Mesodermal cell (in vitro differentiated cells): ENCODE measurements around the gene SEMA3B.
"Not testable (repeated sequence)": the region's sequence is repeated elsewhere in the genome, so short reads cannot be mapped to it uniquely, and the experiment has no call there.

Source experiments
- H3K27ac ChIP-seq: 2 replicates; pipeline ENCODE4 v1.7.0; 2013; ENCODE audit warnings: mild to moderate bottlenecking, low read depth, low read length, moderate library complexity; ENCODE audit not compliant: severe bottlenecking
- H3K36me3 ChIP-seq: 2 replicates; pipeline ENCODE4 v1.7.1; 2013; ENCODE audit warnings: mild to moderate bottlenecking, low read length, moderate library complexity; ENCODE audit not compliant: control insufficient read depth, insufficient read depth
- H3K4me1 ChIP-seq: one replicate; pipeline ENCODE4 v1.7.1; 2013; ENCODE audit warnings: mild to moderate bottlenecking, low read length; ENCODE audit not compliant: insufficient read depth, control insufficient read depth, poor library complexity, severe bottlenecking
- H3K4me3 ChIP-seq: 2 replicates; pipeline ENCODE4 v1.7.0; 2013; ENCODE audit warnings: low read length, control low read depth, mild to moderate bottlenecking; ENCODE audit not compliant: insufficient read depth, poor library complexity, severe bottlenecking; ENCODE audit errors: extremely low read depth
- H3K9me3 ChIP-seq: 2 replicates; pipeline ENCODE4 v1.7.1; 2013; ENCODE audit warnings: mild to moderate bottlenecking, low read length, moderate library complexity; ENCODE audit not compliant: control insufficient read depth
- WGBS, 2 experiments: methylation state at CpG; one replicate each; pipeline ENCODE4 v1.1.5; 2013; ENCODE audit warnings: missing lambda C conversion rate in 2 of 2; ENCODE audit not compliant: insufficient coverage in 2 of 2; 5-methylcytosine and 5-hydroxymethylcytosine counted together

SEMA3B gene

GRCh38 chr3:50273689-50274065 lies 4.7 kb downstream of the SEMA3B start:
- no peaks in the 10 kb centered on the region for H3K9me3 ChIP-seq
- 81 to 86% methylated on average over 20 to 22 of the region's 31 CpGs for WGBS, 2 experiments
- no peak overlapping the region for H3K4me3 ChIP-seq
- no peak overlapping the region for H3K27ac ChIP-seq
- no peaks in the 10 kb centered on the region for H3K36me3 ChIP-seq
- peaks cover 36% of the 10 kb centered on the region for H3K4me1 ChIP-seq

- H3K36me3 ChIP-seq: no peaks in the 10 kb centered on the region
- no peak overlapping the region for H3K27ac ChIP-seq
- 17 to 27% methylated on average over 14 to 20 of the region's 26 CpGs for WGBS, 2 experiments
- H3K9me3 ChIP-seq: no peaks in the 10 kb centered on the region
- H3K4me3 ChIP-seq: no peak overlapping the region
- peaks cover 27% of the 10 kb centered on the region for H3K4me1 ChIP-seq
Measured at GRCh38 chr3:50274371-50275104, 5.6 kb downstream of the SEMA3B start.

GRCh38 chr3:50275141-50275995 lies 6.4 kb downstream of the SEMA3B start:
- Histone ChIP-seq H3K9me3 (no peaks in the 10 kb centered on the region), H3K4me3 (peak overlapping the region; percentile 19), H3K4me1 (peaks cover 19% of the 10 kb centered on the region), H3K27ac (no peak overlapping the region), H3K36me3 (no peaks in the 10 kb centered on the region)
- 17 to 22% methylated on average over 39 to 63 of the region's 65 CpGs for WGBS, 2 experiments

GRCh38 chr3:50275996-50276761 lies 7.2 kb downstream of the SEMA3B start:
- peaks cover 11% of the 10 kb centered on the region for H3K4me1 ChIP-seq
- no peaks in the 10 kb centered on the region for H3K9me3 ChIP-seq
- no peak overlapping the region for H3K4me3 ChIP-seq
- no peak overlapping the region for H3K27ac ChIP-seq
- H3K36me3 ChIP-seq: no peaks in the 10 kb centered on the region
- 86 to 87% methylated on average over 68 to 78 of the region's 79 CpGs for WGBS, 2 experiments

GRCh38 chr3:50276762-50277101 lies 7.8 kb downstream of the SEMA3B start:
- Histone ChIP-seq H3K4me3 (no peak overlapping the region), H3K36me3 (no peaks in the 10 kb centered on the region), H3K4me1 (peaks cover 5% of the 10 kb centered on the region), H3K9me3 (no peaks in the 10 kb centered on the region), H3K27ac (no peak overlapping the region)
- 94 to 98% methylated on average over 17 of the region's 17 CpGs for WGBS, 2 experiments

- WGBS, 2 experiments: 81 to 94% methylated on average over 3 to 4 of the region's 4 CpGs
Measured at GRCh38 chr3:50278123-50278879, 9.4 kb downstream of the SEMA3B start.

GRCh38 chr3:50278880-50279224 lies 9.9 kb downstream of the SEMA3B start, which contains the start of gene LSMEM2:
LSMEM2 (plus strand) TSS chr3:50279087; CDS start chr3:50279114, 27 bp downstream.
- no peaks in the 10 kb centered on the region for H3K36me3 ChIP-seq
- WGBS, 2 experiments: 90 to 100% methylated on average over 1 to 2 of the region's 2 CpGs
- no peak within 1 kb of the TSS for H3K27ac ChIP-seq
- no peaks in the 10 kb centered on the region for H3K9me3 ChIP-seq
- H3K4me3 ChIP-seq: no peak within 1 kb of the TSS
- H3K4me1 ChIP-seq: no peaks in the 10 kb centered on the region

More at GRCh38 chr3:50278123-50278879, 9.4 kb downstream of the SEMA3B start:
- H3K4me1 ChIP-seq: no peaks in the 10 kb centered on the region
- H3K4me3 ChIP-seq: no peak overlapping the region
- H3K36me3 ChIP-seq: no peaks in the 10 kb centered on the region
- H3K27ac ChIP-seq: no peak overlapping the region
- H3K9me3 ChIP-seq: no peaks in the 10 kb centered on the region

GRCh38 chr3:50279255-50280016 lies 10.5 kb downstream of the SEMA3B start:
- no peak overlapping the region for H3K27ac ChIP-seq
- H3K4me3 ChIP-seq: no peak overlapping the region
- 95 to 98% methylated on average over 3 of the region's 8 CpGs for WGBS, 2 experiments

GRCh38 chr3:50284121-50284520 lies 15.2 kb downstream of the SEMA3B start:
- not testable (repeated sequence) for H3K27ac ChIP-seq, H3K4me1 ChIP-seq, H3K9me3 ChIP-seq, H3K4me3 ChIP-seq
- peaks cover 27% of the 10 kb centered on the region for H3K36me3 ChIP-seq
- 90 to 93% methylated on average over 2 of the region's 6 CpGs for WGBS, 2 experiments

More at GRCh38 chr3:50279255-50280016, 10.5 kb downstream of the SEMA3B start:
- H3K36me3 ChIP-seq: no peaks in the 10 kb centered on the region
- no peaks in the 10 kb centered on the region for H3K4me1 ChIP-seq
- no peaks in the 10 kb centered on the region for H3K9me3 ChIP-seq
